Keratinocyte (primary cell): ENCODE measurements around the gene DYNLRB1.

ENCODE experiments used
- CTCF ChIP-seq, 3 experiments: IDR thresholded peaks in 1 of 3; conservative IDR thresholded peaks in 1 of 3; optimal IDR thresholded peaks in 1 of 3; 2 replicates in 2 of 3; 3 replicates in 1 of 3; pipeline versions ENCODE3 to v1.5.1; 2011; ENCODE audit warnings: low read length in 3 of 3, mild to moderate bottlenecking in 3 of 3, moderate library complexity in 2 of 3, control low read depth in 1 of 3, inconsistent platforms in 1 of 3; ENCODE audit not compliant: insufficient read depth in 2 of 3; ENCODE audit errors: extremely low read depth in 1 of 3
- EZH2 ChIP-seq: IDR thresholded peaks from one replicate; pipeline ENCODE4 v1.6.1; 2012; ENCODE audit warnings: inconsistent platforms, mild to moderate bottlenecking, low read length, moderate library complexity

- no peak for TF ChIP-seq CTCF (optimal IDR thresholded peaks at IDR 0.05 in 1 of 3, IDR thresholded peaks at IDR 0.05 in 1 of 3, conservative IDR thresholded peaks at IDR 0.05 in 1 of 3; ENCODE audit: extremely low read depth in 1 of 3, insufficient read depth in 2 of 3, low read length in 3 of 3)
- no peak for TF ChIP-seq EZH2
These were observed 44.4 kb downstream of the DYNLRB1 start for GRCh38 chr20:34560614-34561013.
